HG03469 (cell line): Measurements from ENCODE around the gene NLE1.
"Not testable (repeated sequence)": the region's sequence is repeated elsewhere in the genome, so short reads cannot be mapped to it uniquely, and the experiment has no call there.

Experiments
- ATAC-seq: cut with Tn5 transposase; IDR thresholded peaks from one replicate; pipeline ENCODE4 v1.9.1; 2021; ENCODE audit warnings: mild to moderate bottlenecking, moderate library complexity, moderate number of reproducible peaks; ENCODE audit not compliant: unreplicated experiment

The NLE1 gene

GRCh38 chr17:35141681-35142466 lies at the start of gene NLE1:
TSS of gene NLE1 (minus strand) at chr17:35142303. CDS start at chr17:35142275, 28 bp downstream.
- ATAC-seq, result no peak

GRCh38 chr17:35191001-35191695 lies 49.0 kb upstream of the NLE1 start:
- no peak for ATAC-seq

- no peak for ATAC-seq
These were observed 47.2 kb upstream of the NLE1 start for GRCh38 chr17:35189291-35189690.

GRCh38 chr17:35188111-35188510 lies 46.0 kb upstream of the NLE1 start:
- no peak for ATAC-seq

GRCh38 chr17:35187481-35187880 lies 45.4 kb upstream of the NLE1 start:
- no peak for ATAC-seq

- no peak for ATAC-seq
These were observed 43.7 kb upstream of the NLE1 start for GRCh38 chr17:35185849-35186248.

- ATAC-seq, result no peak
These were observed 42.2 kb upstream of the NLE1 start for GRCh38 chr17:35184274-35184673.

GRCh38 chr17:35183332-35183731 lies 41.2 kb upstream of the NLE1 start:
- no peak for ATAC-seq

GRCh38 chr17:35179379-35179778 lies 37.3 kb upstream of the NLE1 start:
- not testable (repeated sequence) for ATAC-seq

GRCh38 chr17:35176897-35177296 lies 34.8 kb upstream of the NLE1 start:
- no peak for ATAC-seq

- ATAC-seq, result no peak
These were observed 33.7 kb upstream of the NLE1 start for GRCh38 chr17:35175638-35176415.

GRCh38 chr17:35174835-35175334 lies 32.8 kb upstream of the NLE1 start:
- ATAC-seq, result no peak

GRCh38 chr17:35172321-35172720 lies 30.2 kb upstream of the NLE1 start:
- ATAC-seq, result not testable (repeated sequence)

- no peak for ATAC-seq
These were observed 29.7 kb upstream of the NLE1 start for GRCh38 chr17:35171834-35172233.

GRCh38 chr17:35170968-35171771 lies 29.1 kb upstream of the NLE1 start:
- ATAC-seq, result no peak

- ATAC-seq, result no peak
These were observed 27.8 kb upstream of the NLE1 start for GRCh38 chr17:35169835-35170363.

GRCh38 chr17:35167666-35168065 lies 25.6 kb upstream of the NLE1 start:
- ATAC-seq, result no peak

GRCh38 chr17:35167046-35167445 lies 24.9 kb upstream of the NLE1 start:
- ATAC-seq, result no peak

- no peak for ATAC-seq
These were observed 24.4 kb upstream of the NLE1 start for GRCh38 chr17:35166526-35166925.

GRCh38 chr17:35164716-35165115 lies 22.6 kb upstream of the NLE1 start:
- ATAC-seq, result no peak
